GM21447 (cell line): ENCODE measurements around the gene DYNC2H1.

Experiments
- ATAC-seq: cut with Tn5 transposase; IDR thresholded peaks from one replicate; pipeline ENCODE4 v1.9.1; 2021; ENCODE audit not compliant: unreplicated experiment

DYNC2H1 gene

GRCh38 chr11:103108933-103109817 is at the start of gene DYNC2H1:
Gene DYNC2H1 (plus strand): TSS chr11:103109426. CDS start chr11:103109575, 149 bp downstream.
- ATAC-seq, result peak; percentile 98

GRCh38 chr11:103061656-103062055 is 47.6 kb upstream of the DYNC2H1 start:
- no peak for ATAC-seq

- no peak for ATAC-seq
Observed at GRCh38 chr11:103067118-103067517, 42.1 kb upstream of the DYNC2H1 start.

- no peak for ATAC-seq
Observed at GRCh38 chr11:103069367-103069766, 39.9 kb upstream of the DYNC2H1 start.

- peak; percentile 65 for ATAC-seq
Observed at GRCh38 chr11:103070142-103070541, 39.1 kb upstream of the DYNC2H1 start.

GRCh38 chr11:103071008-103071407 is 38.2 kb upstream of the DYNC2H1 start:
- no peak for ATAC-seq

GRCh38 chr11:103076361-103076760 is 32.9 kb upstream of the DYNC2H1 start:
- ATAC-seq, result no peak

GRCh38 chr11:103077554-103077953 is 31.7 kb upstream of the DYNC2H1 start:
- ATAC-seq, result no peak

GRCh38 chr11:103078710-103079109 is 30.5 kb upstream of the DYNC2H1 start:
- no peak for ATAC-seq

- ATAC-seq, result no peak
Observed at GRCh38 chr11:103079833-103080232, 29.4 kb upstream of the DYNC2H1 start.

- no peak for ATAC-seq
Observed at GRCh38 chr11:103085758-103086365, 23.4 kb upstream of the DYNC2H1 start.

GRCh38 chr11:103086461-103086860 is 22.8 kb upstream of the DYNC2H1 start:
- no peak for ATAC-seq

- peak; percentile 46 for ATAC-seq
Observed at GRCh38 chr11:103091064-103091800, 18.0 kb upstream of the DYNC2H1 start.

GRCh38 chr11:103091801-103092524 is 17.3 kb upstream of the DYNC2H1 start, which contains the start of gene DCUN1D5:
Gene DCUN1D5 (minus strand): TSS chr11:103092160. CDS start chr11:103091872, 288 bp downstream.
- ATAC-seq, result peak; percentile 99

GRCh38 chr11:103097279-103097678 is 11.9 kb upstream of the DYNC2H1 start:
- ATAC-seq, result no peak

- ATAC-seq, result peak; percentile 21
Observed at GRCh38 chr11:103109818-103110388, 677 bp downstream of the DYNC2H1 start.

- ATAC-seq, result no peak
Observed at GRCh38 chr11:103110391-103110790, 1.2 kb downstream of the DYNC2H1 start.

- ATAC-seq, result no peak
Observed at GRCh38 chr11:103111400-103111799, 2.2 kb downstream of the DYNC2H1 start.

- ATAC-seq, result no peak
Observed at GRCh38 chr11:103112364-103112763, 3.1 kb downstream of the DYNC2H1 start.

GRCh38 chr11:103114836-103115235 is 5.6 kb downstream of the DYNC2H1 start:
- ATAC-seq, result no peak
